Hepatocyte (in vitro differentiated cells): ENCODE results near the gene INTS4.
"Not testable (repeated sequence)": the region's sequence is repeated elsewhere in the genome, so short reads cannot be mapped to it uniquely, and the experiment has no call there.

Experiments used
- CTCF ChIP-seq: fragments of 200-600 bp; sonication (generic); IDR thresholded peaks from 2 replicates; pipeline ENCODE4 v1.5.1; 2016; ENCODE audit warnings: antibody characterized with exemption, mild to moderate bottlenecking; ENCODE audit not compliant: poor library complexity
- EZH2 ChIP-seq: fragments of 200-600 bp; sonication (generic); IDR thresholded peaks from 2 replicates; pipeline ENCODE4 v1.6.1; 2016; ENCODE audit warnings: antibody characterized with exemption, mild to moderate bottlenecking, borderline replicate concordance
- EZH2phosphoT487 ChIP-seq: fragments of 200-600 bp; sonication (generic); IDR thresholded peaks from one replicate; pipeline ENCODE4 v1.6.1; 2018; ENCODE audit warnings: antibody characterized with exemption, mild to moderate bottlenecking, low read depth, moderate library complexity; ENCODE audit not compliant: unreplicated experiment, severe bottlenecking

- not testable (repeated sequence) for TF ChIP-seq CTCF, EZH2phosphoT487, EZH2
Observed at GRCh38 chr11:78041380-78041719, 46.9 kb upstream of the INTS4 start.
